GM21526 (cell line): ENCODE measurements around the gene NDP.

Source experiments
- ATAC-seq: cut with Tn5 transposase; IDR thresholded peaks from one replicate; pipeline ENCODE4 v1.9.1; 2021; ENCODE audit warnings: moderate library complexity; ENCODE audit not compliant: unreplicated experiment, low FRiP score

Gene NDP

GRCh38 chrX:43973249-43974099, at the start of gene NDP:
NDP (minus strand) TSS chrX:43973390; CDS start chrX:43958645, 14,745 bp downstream.
- ATAC-seq, result no peak

DNA sequence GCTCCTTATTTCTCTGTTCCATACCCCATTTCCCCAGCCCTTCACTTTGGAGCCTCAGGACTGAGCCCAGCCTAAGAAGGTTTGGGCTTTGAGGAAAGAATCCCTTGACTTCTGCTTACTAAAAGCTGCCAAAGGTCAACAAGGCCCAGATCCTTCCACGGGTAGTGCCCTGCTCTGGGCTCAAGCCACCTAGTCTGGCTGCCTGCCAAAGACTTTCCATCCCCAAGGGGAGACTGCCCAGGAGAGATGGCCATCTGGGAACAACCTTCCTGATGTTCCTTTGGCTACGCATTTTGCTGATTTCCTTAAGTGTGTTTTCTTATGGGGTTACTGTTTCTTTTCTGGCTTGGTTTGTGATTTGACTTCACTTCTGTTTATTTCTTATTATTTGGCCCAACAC, 49.8 kb upstream of the NDP start:
- no peak for ATAC-seq

DNA sequence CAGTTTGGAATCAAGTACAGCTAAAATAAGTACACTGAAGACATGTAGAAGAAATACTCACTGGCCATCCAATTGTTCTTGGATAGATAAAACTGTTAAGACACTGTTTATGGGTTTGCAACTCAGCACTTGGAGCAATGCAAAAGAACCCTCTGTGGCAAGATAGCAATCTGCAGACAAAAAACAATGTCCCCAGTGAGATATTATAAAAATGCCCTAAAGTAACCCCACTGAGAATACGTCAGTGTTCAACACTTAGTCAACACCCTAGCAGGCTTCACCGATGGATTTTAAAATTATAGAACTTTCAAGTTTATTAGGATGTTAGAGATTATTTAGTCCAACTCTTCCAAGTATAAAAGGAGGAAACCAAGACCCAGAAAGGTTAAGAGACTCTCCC, 47.5 kb upstream of the NDP start:
- no peak for ATAC-seq

DNA sequence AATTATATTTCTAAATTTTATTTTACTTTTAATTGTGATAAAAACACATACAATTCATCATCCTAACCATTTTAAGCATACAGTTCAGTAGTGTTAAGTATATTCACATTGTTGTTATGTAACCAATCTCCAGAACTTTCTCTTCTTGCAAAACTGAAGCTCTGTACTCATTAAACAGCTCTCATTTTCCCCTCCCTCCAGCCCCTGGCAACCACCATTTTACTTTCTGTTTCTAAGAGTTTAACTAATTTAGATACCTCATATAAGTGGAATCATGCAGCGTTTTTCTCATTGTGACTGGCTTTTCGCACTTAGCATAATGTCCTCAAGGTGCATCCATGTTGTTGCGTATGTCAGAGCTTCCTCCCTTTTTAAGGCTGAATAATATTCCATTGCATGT, 46.7 kb upstream of the NDP start:
- no peak for ATAC-seq

GRCh38 chrX:44017676-44018075, 44.5 kb upstream of the NDP start:
- ATAC-seq, result no peak

DNA sequence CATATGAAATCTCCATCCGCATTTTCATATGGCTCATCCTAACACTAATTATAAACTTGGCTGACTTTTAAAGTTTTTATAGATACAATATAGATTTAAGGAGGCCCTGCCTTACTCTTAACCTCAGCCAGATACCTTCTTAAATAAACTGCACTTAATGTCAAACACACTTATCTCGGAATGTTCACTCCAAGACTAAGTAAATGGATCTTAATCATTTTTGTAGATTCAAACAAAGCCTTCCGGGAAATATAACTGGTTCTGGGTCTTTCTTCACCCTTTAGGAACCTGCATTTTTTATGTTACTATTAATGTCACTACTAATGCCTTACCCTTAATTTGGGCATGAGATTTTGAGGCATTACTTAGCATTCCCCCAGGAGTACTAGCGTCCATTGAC, 43.7 kb upstream of the NDP start:
- ATAC-seq, result no peak

GRCh38 chrX:44012484-44013096, 39.4 kb upstream of the NDP start:
- no peak for ATAC-seq

DNA sequence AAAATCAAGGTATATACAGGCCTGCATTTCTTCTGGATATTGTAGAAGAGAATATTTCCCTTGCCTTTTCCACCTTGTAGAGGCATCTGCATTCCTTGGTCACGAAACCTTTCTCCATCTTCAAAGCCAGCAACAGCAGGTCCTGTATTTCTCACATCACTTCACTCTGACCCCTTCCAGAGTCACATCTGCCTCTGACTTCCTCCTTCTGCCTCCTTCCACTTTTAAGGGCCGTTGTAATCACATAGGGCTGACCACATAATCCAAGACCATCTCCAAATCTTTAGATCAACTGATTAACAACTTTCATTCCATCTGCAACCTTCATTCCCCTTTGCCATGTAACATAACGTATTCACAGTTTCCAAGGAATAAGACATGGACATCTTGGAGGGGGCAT, 38.3 kb upstream of the NDP start:
- ATAC-seq, result no peak

DNA sequence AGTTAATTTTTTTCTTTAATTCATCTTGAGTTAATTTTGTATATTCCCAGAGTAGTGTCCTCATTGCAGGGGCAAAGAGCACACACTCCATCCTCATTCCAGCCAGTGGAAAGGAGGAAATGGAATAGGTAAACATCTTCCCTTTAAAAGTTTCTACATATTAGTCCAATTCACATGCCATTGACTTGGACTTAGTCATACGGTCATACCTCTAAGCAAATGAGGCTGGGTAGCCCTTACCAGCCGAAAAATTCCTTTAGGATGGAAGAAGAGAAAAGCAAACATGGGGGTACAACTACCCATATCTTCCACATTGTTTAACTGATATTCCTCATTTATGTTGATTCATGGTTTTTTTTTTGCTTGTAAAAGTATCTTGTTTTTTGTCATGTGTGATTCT, 37.4 kb upstream of the NDP start:
- ATAC-seq, result no peak

DNA sequence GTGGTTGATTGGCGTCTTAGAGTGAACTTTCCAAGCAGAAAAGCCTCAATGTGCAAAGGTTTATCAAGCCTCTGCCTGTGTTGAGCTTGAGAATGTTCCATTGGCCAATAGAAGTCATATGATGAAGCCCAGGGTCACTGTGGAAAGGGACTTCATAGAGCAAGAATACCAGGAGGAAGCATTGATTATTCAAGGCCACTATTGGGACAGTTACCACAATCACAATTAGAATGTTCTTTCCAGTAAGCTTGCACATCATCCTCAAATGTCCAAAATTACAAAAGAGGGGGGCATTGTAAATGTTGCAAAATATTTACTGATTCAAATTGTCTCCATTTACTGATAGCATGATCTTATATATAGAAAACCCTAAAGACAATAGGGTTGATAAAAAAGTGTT, 32.9 kb upstream of the NDP start:
- no peak for ATAC-seq

DNA sequence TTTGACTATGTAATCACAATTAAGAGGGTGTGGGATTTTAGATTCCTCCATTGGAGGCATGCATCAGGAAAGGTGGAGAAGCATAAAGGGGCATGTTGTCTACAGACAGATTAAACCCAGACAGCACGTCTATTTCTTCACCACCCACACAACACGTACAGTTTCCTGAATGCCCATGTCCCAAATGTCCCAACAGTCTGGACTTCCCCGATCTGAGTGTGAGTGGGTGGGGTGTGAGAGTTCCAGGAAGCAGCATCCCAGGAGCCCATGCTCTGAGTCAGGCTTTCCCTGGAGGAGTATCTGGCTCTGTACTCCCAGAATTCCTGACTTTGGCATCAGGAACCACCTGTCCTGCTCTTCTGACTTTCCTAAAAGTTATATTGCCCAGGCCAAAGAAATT, 30.8 kb upstream of the NDP start:
- ATAC-seq, result no peak

GRCh38 chrX:44002567-44002966, 29.4 kb upstream of the NDP start:
- ATAC-seq, result no peak

DNA sequence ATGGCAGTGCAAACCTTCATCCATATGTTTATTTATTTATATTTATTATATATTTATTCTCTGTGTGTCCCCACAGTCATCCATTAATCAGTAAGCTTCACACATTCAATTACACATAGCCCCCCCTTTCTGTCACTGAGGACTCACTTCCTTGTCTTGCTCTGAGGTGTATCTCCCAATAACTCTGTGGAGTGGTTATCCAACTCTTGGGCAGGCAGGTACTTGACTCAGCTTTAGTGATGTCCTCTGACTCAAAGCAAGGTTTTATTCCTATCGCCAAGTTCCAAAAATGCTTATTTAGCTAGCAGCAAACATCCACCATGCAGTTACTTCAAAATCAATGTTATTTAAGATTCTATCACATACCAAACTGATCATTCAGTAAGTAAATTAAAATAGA, 25.2 kb upstream of the NDP start:
- ATAC-seq, result no peak

DNA sequence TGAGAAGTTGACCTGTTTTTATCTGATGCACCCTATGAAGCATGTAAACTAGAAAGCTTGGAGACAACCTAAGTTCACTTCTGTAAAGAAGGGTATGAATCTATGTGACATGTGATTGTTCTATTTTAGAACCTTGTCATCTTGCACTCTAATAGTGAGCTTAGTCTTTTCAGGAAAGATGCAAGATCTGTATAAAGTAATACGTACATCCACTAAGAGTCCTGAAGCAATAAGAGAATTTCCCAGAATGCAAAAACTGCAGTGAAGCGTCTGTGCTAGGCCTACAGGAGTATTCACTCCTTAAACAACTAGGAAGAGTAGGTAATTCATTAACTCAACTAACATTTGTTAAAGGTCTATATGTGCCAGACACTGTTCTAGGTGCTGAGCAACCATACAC, 23.3 kb upstream of the NDP start:
- no peak for ATAC-seq

DNA sequence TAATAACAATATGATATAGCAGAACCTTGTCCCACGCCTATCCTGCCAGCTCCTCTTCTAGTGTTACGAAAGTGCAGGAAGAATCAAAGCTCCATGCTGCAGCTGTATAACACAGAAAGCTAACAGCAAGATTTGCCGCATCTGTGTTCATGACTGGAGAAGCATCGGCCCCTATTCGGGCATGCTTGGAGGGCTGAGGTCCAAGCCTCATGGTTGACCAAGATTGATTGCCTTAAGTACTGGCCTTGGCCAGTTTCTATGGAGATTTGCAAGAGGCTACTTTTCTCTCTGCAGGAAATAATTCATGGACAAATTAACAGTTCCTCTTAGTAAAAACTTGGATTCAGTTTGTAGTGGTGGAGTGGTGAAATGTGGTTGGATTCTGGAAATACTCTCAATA, 12.9 kb upstream of the NDP start:
- no peak for ATAC-seq

DNA sequence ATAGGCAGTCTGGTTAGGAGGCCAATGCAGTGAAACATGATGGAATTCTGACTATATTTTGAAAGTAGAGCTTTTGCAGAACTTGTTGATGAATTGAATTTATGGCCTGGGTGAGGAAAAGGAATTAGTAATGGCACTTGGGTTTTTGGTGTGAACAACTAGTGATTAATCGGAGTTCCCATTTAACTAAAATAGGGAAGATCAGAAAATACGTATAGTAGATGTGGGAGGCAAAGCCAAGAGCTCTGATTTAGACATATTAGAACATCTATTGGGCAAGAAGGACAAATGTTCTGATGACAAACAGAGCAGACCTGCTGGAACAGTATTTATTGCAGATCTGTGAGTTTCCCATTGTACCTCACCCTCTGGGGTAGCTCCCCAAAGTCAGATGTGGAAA, 12.3 kb upstream of the NDP start:
- ATAC-seq, result no peak

DNA sequence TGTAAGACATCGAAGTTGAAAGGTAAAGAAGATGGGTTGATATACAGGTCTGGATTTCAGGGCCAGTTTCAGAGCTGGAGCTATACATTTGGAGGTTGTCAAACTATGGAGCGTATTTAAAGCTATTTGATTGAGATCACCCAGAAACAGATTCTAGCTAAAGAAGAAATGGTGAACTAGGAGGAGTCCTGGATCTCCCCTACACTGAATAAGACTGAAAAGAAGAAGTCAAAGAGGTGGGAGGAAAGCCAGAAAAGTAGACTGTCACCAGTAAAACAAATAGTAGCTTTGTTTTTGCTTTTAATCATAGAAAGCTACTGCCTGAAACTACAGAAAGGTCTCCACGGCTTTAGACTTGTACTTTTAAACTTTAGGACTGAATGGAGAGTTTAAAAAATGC, 5.0 kb upstream of the NDP start:
- no peak for ATAC-seq

GRCh38 chrX:43976205-43976604, 3.0 kb upstream of the NDP start:
- ATAC-seq, result no peak

GRCh38 chrX:43975796-43976195, 2.6 kb upstream of the NDP start:
- ATAC-seq, result no peak

DNA sequence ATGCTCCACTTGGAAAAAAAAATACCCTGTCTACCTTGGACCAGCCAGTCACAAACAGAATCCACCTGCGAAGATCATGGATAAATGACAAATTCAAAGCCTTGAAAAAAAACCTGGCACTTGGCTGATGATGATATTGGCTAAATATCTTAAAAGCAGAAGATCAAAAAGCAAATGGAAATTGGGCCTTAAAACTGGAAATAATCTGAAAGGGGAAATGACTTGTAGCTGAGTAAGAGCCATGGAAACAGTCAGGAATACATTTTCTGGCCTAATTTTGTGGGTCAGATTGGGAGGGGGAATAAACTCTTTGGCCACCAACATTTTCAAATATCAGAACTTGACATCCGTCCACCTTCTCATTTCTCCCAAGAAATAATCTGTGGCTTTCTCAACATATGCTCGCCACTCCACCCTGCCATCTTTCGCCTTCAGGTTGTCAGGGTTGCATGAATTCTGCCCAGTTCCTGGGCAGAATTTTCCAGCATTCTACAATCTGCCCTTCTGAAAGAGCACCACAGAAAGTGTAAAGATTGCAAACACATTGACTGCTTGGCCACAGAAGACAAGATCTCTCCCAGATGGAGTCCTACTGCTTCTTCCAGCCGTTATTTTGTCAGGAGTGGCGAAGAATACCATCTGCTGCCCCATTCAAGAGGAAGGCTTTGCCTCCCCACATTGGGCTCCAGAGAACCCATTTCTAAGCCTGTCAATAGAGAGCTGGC, 1.7 kb upstream of the NDP start:
- no peak for ATAC-seq

GRCh38 chrX:43974100-43974475, 898 bp upstream of the NDP start:
- ATAC-seq, result no peak
